Fibroblast of lung (primary cell): ENCODE data around the gene MIA2.

Source experiments
- CTCF ChIP-seq, 2 donors: IDR thresholded peaks in 1 of 2; conservative IDR thresholded peaks in 1 of 2; 1 replicate in 1 of 2; 2 replicates in 1 of 2; pipeline ENCODE4 v1.5.1; 2011 to 2012; ENCODE audit warnings: low read length in 2 of 2, control low read depth in 1 of 2, inconsistent platforms in 1 of 2, low read depth in 1 of 2, mild to moderate bottlenecking in 1 of 2
- EZH2 ChIP-seq: IDR thresholded peaks from 2 replicates; pipeline ENCODE4 v1.5.1; 2012; ENCODE audit warnings: low read length, control low read depth, mild to moderate bottlenecking; ENCODE audit errors: missing control alignments

- TF ChIP-seq CTCF (conservative IDR thresholded peaks at IDR 0.05 in 1 of 2, IDR thresholded peaks at IDR 0.05 in 1 of 2; ENCODE audit: low read depth in 1 of 2, low read length in 2 of 2) (no peak), EZH2 (no peak)
Measured at GRCh38 chr14:39320318-39320717, 86.6 kb downstream of the MIA2 start.
